ENCODE data around the gene CACNG4.

- no peak for TF ChIP-seq TARDBP (IDR thresholded peaks at IDR 0.05)
- no peak for TF ChIP-seq PKNOX1 (IDR thresholded peaks at IDR 0.05)
- TF ChIP-seq FOXK2 (IDR thresholded peaks at IDR 0.05): no peak
- TF ChIP-seq SP1 (IDR thresholded peaks at IDR 0.05): no peak
Observed at GRCh38 chr17:66970140-66970539, 5.6 kb downstream of the CACNG4 start.
